Uterus (tissue), 4 donors: ENCODE results near the gene CPA4. TPM values are rescaled to one million over a fixed set of nuclear protein-coding genes. Genes with fewer than 3 reads are reported as not detected.

Source experiments
- DNase-seq, 2 donors: peaks; one replicate each; pipeline ENCODE4 v3.0.0-alpha.2; 2019 to 2020
- H3K27ac ChIP-seq, 2 donors: fragments of 200-600 bp; sonication (generic); 1 replicate in 1 of 2; 2 replicates in 1 of 2; pipeline ENCODE4 v1.5.1; 2016 to 2018
- H3K27me3 ChIP-seq, 2 donors: fragments of 200-600 bp; sonication (generic); one replicate each; pipeline ENCODE4 v1.5.1; 2018 to 2019; ENCODE audit warnings: control low read depth in 1 of 2
- H3K36me3 ChIP-seq, 2 donors: fragments of 200-600 bp; sonication (generic); one replicate each; pipeline ENCODE4 v1.5.1; 2019; ENCODE audit warnings: control low read depth in 1 of 2
- H3K4me1 ChIP-seq, 2 donors: fragments of 200-600 bp; sonication (generic); one replicate each; pipeline ENCODE4 v1.5.1; 2018 to 2019; ENCODE audit warnings: control low read depth in 1 of 2
- H3K4me3 ChIP-seq, 2 donors: fragments of 200-600 bp; sonication (generic); 1 replicate in 1 of 2; 2 replicates in 1 of 2; pipeline ENCODE4 v1.5.1; 2018 to 2019; ENCODE audit warnings: mild to moderate bottlenecking in 1 of 2
- H3K9me3 ChIP-seq, 2 donors: fragments of 200-600 bp; sonication (generic); one replicate each; pipeline ENCODE4 v1.5.1; 2019; ENCODE audit warnings: control low read depth in 1 of 2
- CTCF ChIP-seq, 4 experiments: fragments of 200-600 bp in 2 of 4; fragments of 450-650 bp in 2 of 4; sonication (generic) in 2 of 4; IDR thresholded peaks; one replicate each; pipeline ENCODE4 v1.5.1; 2016 to 2019; ENCODE audit warnings: antibody characterized with exemption in 4 of 4, mild to moderate bottlenecking in 2 of 4, moderate library complexity in 1 of 4
- POLR2A ChIP-seq, 2 donors: fragments of 450-650 bp; IDR thresholded peaks; one replicate each; pipeline ENCODE4 v1.6.1; 2016; ENCODE audit warnings: antibody characterized with exemption in 2 of 2, mild to moderate bottlenecking in 1 of 2, moderate library complexity in 1 of 2
- intact Hi-C: fragments of 100-400 bp; cut with DNase I; formaldehyde crosslinking; loops from one replicate; pipeline ENCODE4 v1.15.1; 2023; ENCODE audit warnings: low total_unique reads
- total RNA-seq, 4 donors: library from RNA; depleted of rRNA in 3 of 4; stranded (reverse); fragments of >200 nt in 3 of 4; gene quantifications; one replicate each; pipeline versions ENCODE4 v1.1.0 to v1.2.4, GENCODE V29; 2014 to 2023
- donor health status: DM: yes; HTN: yes; CAD: no.

The CPA4 gene
- total RNA-seq, 4 donors from 2014 or later: 1.3 TPM; not detected in 3

- Histone ChIP-seq H3K27ac (peak overlapping the region; percentile 74 to 86), H3K27me3 (no peaks in the 10 kb centered on the region), H3K36me3 (no peaks in the 10 kb centered on the region), H3K9me3 (no peaks in the 10 kb centered on the region), H3K4me1 (no peaks in the 10 kb centered on the region), H3K4me3 (peak overlapping the region; percentile 28 to 29)
- peak; percentile 33 to 68 for DNase-seq
- TF ChIP-seq CTCF (IDR thresholded peaks at IDR 0.05) (no peak), POLR2A (IDR thresholded peaks at IDR 0.05) (no peak)
- intact Hi-C loops: loop anchor here (10.0 kb wide), 1 partner anchor 211 kb away; no protein-coding TSS in a partner anchor
Observed at GRCh38 chr7:130273081-130273932, 19.7 kb upstream of the CPA4 start.

- Histone ChIP-seq H3K27ac (peak overlapping the region; percentile 74 to 86), H3K4me3 (peak overlapping the region; percentile 28 to 29), H3K36me3 (no peaks in the 10 kb centered on the region), H3K9me3 (no peaks in the 10 kb centered on the region), H3K27me3 (no peaks in the 10 kb centered on the region), H3K4me1 (no peaks in the 10 kb centered on the region)
- TF ChIP-seq POLR2A (IDR thresholded peaks at IDR 0.05) (no peak), CTCF (IDR thresholded peaks at IDR 0.05) (peak in 1 of 4 experiments; percentile 30)
- intact Hi-C loops: loop anchor here (10.0 kb wide), 1 partner anchor 211 kb away; no protein-coding TSS in a partner anchor
- DNase-seq: peak; percentile 39 to 68
Observed at GRCh38 chr7:130273933-130274255, 19.1 kb upstream of the CPA4 start.

- DNase-seq: no peak
- no peaks in the 10 kb centered on the region for H3K36me3 ChIP-seq
- H3K27me3 ChIP-seq: no peaks in the 10 kb centered on the region
- intact Hi-C loops: loop anchor here (10.0 kb wide), 1 partner anchor 211 kb away; no protein-coding TSS in a partner anchor
- H3K9me3 ChIP-seq: no peaks in the 10 kb centered on the region
- H3K4me1 ChIP-seq: no peaks in the 10 kb centered on the region
- TF ChIP-seq CTCF (IDR thresholded peaks at IDR 0.05) (no peak), POLR2A (IDR thresholded peaks at IDR 0.05) (no peak)
- peak overlapping the region; percentile 74 to 86 for H3K27ac ChIP-seq
- no peak overlapping the region for H3K4me3 ChIP-seq
Observed at GRCh38 chr7:130274296-130274695, 18.7 kb upstream of the CPA4 start.

DNA sequence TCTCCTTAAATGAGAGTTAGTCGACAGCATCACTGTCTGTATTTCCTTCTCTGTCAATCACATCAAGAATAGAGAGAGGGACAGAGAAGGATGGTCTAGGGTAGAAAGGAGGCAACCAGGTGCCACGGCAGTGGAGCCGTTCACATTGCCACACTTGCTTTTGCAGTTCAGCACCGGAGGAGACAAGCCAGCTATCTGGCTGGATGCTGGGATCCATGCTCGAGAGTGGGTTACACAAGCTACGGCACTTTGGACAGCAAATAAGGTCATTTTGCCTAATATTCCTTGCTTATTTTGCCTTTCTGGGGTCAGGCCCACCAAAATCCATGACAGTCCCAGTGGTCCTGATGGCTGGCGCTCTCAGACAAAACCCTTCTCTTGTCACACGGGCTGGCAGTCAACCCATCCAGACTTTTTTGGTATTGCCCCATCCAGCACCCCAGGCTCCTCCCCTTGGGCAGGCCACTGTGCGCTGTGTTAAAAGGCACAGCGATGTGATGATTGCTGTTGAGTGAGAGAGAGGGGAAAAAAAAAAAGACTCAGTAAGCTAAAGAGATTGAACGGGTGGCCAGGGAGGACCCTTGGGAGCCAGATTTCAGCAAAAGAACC, 17.9 kb upstream of the CPA4 start:
- intact Hi-C loops: loop anchor here (10.0 kb wide), 1 partner anchor 210 kb away; no protein-coding TSS in a partner anchor
- DNase-seq: no peak
- Histone ChIP-seq H3K4me3 (no peak overlapping the region), H3K9me3 (no peaks in the 10 kb centered on the region), H3K36me3 (no peaks in the 10 kb centered on the region), H3K27ac (peak overlapping the region; percentile 74 to 86), H3K27me3 (no peaks in the 10 kb centered on the region), H3K4me1 (no peaks in the 10 kb centered on the region)
- TF ChIP-seq CTCF (IDR thresholded peaks at IDR 0.05) (no peak), POLR2A (IDR thresholded peaks at IDR 0.05) (no peak)

- Histone ChIP-seq H3K4me1 (no peaks in the 10 kb centered on the region), H3K4me3 (no peak overlapping the region), H3K36me3 (no peaks in the 10 kb centered on the region), H3K27ac (no peak overlapping the region), H3K27me3 (no peaks in the 10 kb centered on the region), H3K9me3 (no peaks in the 10 kb centered on the region)
- no peak for TF ChIP-seq CTCF (IDR thresholded peaks at IDR 0.05)
- TF ChIP-seq POLR2A (IDR thresholded peaks at IDR 0.05): no peak
- intact Hi-C loops: loop anchor here (10.0 kb wide), 1 partner anchor 209 kb away; no protein-coding TSS in a partner anchor
- no peak for DNase-seq
Observed at GRCh38 chr7:130275826-130276297, 17.1 kb upstream of the CPA4 start.
